Erythroblast (primary cell): ENCODE results near the gene MEGF8.

Source experiments
- GATA1 ChIP-seq: IDR thresholded peaks from 2 replicates; pipeline ENCODE4 v1.6.1; 2011; ENCODE audit warnings: low read depth, mild to moderate bottlenecking, control low read depth, low read length, moderate library complexity
- POLR2A ChIP-seq: IDR thresholded peaks from 2 replicates; pipeline ENCODE4 v1.6.1; 2011; ENCODE audit warnings: mild to moderate bottlenecking, low read length

DNA sequence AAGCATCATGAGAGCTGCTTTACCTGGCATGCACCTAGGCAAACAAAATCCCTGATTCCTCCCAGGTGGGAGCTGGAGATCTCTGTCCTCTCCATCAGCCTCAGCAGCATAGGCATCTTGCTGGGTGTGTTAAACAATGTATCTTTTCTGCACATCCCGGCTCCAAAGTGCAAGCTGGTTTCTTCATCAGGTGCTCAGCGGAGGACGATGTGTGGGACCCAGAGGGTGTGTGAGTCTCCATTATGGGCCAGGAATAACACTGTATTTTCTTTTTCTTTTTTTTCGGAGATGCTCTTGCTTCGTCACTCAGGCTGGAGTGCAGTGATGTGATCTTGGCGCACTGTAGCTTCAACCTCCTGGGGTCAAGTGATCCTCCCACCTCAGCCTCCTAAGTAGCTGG is 54.7 kb downstream of the MEGF8 start:
- TF ChIP-seq POLR2A (no peak), GATA1 (no peak)
